ENCODE results near the gene CHD9. TPM values are rescaled to one million over a fixed set of nuclear protein-coding genes. Genes with fewer than 3 reads are reported as not detected.
A peak's percentile ranks its signal among the peaks of the same experiment; 100 is the strongest.
"Not testable (repeated sequence)": the region's sequence is repeated elsewhere in the genome, so short reads cannot be mapped to it uniquely, and the experiment has no call there.

CHD9 gene
- total RNA-seq, 1 donor from 2014 or later: 99.4 TPM

DNA sequence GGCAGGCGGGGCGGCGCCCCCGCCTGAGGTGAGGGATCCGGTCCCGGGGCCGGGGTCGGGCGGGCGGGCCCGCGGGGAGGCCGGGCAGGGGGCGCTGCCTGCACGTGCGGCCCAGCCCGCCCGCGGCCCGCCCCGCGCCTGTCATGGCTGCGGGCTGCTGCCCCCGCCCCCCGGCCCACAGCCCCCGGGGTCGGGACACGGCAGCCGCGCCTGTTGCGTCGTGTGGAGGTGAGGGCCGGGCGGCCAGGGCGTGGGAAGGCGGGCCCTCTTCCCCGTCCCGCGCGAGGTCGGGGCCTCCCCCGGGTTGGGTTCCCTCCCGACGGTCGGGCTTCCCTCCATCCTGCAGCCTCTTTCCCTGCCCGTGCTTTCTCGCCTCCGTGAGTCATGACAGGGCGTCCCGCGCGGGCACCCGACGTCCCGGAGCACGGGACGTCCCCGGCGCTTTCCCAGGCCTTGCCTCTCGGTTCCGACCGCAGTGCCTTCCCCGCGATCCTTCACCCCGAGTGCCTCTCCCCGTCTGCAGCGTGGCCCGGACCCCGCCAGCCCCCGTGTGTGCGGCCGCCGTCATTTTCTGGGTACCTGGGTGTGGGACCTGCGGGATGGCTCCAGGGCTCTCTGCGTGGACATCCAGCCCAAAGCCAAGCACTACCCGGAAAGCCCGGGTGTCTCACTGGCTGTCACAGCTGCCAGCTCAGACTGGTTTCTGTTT, 76.7 kb downstream of the CHD9 start:
- DNase-seq: peak; percentile 49

DNA sequence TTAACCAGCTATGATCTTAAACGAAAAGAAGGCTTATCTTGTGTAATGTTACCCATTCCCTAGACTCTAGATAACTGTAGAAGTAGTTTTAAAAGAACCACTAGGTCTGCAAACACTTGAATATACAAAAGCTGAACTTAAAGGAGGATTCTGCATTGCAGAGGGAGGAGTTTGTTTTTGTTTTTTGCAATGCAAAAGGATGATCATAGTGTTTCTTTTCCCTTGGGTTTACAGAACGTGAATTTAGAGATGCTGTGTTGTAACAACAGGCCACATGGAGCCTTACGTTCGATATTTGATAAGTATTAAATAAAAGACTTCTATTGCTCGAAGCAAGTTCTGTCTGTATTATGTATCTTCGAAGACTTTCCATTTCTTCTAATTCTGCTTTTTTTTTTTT, 77.6 kb downstream of the CHD9 start:
- peak; percentile 25 for DNase-seq

DNA sequence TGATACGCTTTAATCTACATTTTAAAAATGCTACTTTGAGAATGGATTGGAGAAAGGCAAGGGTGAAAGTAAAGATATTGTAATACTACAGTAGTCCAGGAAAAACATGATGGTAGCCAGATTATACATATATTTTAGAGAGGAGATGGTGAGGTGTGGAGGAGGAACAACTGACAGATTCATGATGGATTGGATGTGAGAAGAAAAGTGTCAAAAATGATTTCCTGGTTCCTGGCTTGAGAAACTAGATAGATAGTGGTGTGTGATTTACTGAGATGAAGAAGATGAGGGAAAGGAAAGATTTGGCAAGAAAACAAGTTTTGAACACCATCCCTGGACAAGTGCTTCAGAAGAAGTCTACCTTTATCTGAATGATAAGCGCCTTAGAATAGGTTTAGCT, 80.5 kb downstream of the CHD9 start:
- DNase-seq: no peak

- no peak for DNase-seq
These were observed 88.2 kb downstream of the CHD9 start for GRCh38 chr16:53142823-53143568.

- no peak for DNase-seq
These were observed 92.8 kb downstream of the CHD9 start for GRCh38 chr16:53147500-53148065.

DNA sequence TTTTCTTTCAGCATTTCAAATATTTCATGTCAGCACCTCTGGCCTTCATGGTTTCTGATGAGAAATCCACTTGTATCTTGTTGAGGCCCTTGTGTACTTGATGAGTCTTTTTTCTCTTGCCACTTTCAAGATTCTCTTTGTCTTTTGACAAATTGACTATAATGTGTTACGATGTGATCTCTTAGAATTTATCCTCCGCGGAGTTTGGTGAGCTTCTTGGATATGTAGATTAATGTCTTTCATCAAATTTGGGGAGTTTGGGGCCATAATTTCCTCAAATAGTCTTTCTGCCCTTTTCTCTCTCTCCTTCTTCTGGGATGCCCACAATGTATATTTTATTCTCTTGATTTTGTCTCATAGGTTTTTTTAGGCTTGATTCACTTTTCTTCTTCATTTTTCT, 96.0 kb downstream of the CHD9 start:
- no peak for DNase-seq

DNA sequence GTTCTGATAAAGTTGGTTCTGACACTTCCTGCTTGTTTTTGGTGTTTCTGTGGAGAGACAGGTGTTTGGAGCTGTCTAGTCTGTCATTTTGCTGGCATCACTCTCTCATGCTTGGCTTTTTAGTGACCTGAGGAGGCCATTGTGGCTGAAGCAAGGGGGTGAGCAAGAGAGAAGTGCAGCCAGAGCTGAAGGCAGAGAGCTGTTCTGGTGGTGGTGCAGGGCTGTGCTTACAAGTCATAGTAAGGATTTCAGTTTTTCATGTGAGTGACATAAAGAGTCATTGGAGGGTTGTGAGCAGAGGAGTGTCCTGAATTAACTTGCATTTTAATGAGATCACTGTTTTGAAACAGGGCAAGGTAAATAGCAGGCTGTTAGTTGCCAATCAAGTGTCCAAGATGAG, 97.5 kb downstream of the CHD9 start:
- DNase-seq: no peak

DNA sequence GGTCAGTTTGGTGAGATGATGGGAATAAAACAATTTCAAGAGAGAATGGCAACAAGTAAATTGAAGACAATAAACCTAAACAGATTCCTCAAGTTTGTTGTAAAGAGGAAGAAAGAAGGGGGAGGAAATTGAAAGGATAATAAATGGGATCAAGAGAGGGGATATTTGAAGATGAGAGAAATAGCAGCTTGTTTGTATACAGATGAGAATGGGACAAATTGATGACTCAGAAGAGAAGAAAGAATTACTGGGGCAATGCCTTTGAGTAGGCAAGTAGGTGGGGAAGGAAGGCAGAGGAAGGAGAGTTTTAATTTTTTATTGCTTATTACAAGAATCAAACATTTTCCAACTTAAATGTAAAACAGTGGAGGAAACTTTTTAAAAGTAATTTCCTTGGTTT, 98.3 kb downstream of the CHD9 start:
- no peak for DNase-seq

- no peak for DNase-seq
These were observed 99.7 kb downstream of the CHD9 start for GRCh38 chr16:53154513-53154912.

GRCh38 chr16:53156516-53156915, 101.7 kb downstream of the CHD9 start:
- DNase-seq: no peak

DNA sequence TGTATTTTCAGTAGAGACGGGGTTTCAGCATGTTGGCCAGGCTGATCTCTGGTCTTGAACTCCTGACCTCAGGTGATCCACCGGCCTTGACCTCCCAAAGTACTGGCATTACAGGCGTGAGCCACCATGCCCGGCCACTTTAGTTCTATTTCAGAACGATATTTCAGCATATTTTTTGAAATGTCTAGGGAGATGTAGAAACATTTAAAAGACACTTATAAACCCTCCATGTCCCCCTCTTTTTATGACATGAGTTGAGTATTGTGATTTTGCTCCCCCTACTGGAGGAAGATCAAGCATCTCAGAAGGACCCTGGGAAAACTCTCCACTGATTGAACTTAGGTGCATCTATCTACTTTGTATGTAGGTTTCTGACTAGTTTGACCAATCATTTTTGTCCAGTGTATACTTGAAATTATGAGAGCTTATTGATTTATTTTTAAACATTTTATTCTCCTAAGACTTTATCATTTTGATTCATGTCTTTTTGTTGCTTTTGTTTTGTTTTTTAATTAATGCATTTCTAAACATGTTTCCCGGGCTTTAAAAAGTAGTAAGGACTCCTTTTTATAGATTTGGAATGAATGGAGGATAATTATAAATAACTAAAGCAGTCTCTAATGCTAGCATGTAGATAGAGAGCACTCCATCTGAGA, 105.1 kb downstream of the CHD9 start:
- peak; percentile 52 for DNase-seq

DNA sequence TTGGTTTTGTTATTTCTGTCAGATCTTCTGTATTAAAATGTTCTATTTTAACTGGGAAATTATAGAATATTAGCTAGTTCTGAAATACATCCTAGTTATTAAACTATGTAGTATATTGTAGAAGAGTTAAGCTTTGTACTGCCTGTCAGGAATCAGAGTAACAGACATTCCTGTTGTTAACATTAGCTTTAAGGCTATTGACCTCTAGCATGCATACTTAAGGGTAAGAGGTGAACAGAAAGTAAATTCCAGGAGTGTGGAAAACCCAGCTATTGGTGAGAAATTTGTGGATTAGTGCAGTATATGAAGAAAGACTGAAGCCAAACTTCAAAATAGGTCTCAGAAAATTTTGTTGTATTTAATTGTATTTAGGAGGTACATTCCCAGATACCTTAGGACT, 111.3 kb downstream of the CHD9 start:
- DNase-seq: no peak

GRCh38 chr16:53168744-53169143, 114.0 kb downstream of the CHD9 start:
- no peak for DNase-seq

GRCh38 chr16:53172517-53172916, 117.7 kb downstream of the CHD9 start:
- DNase-seq: no peak

GRCh38 chr16:53175118-53175517, 120.3 kb downstream of the CHD9 start:
- no peak for DNase-seq

DNA sequence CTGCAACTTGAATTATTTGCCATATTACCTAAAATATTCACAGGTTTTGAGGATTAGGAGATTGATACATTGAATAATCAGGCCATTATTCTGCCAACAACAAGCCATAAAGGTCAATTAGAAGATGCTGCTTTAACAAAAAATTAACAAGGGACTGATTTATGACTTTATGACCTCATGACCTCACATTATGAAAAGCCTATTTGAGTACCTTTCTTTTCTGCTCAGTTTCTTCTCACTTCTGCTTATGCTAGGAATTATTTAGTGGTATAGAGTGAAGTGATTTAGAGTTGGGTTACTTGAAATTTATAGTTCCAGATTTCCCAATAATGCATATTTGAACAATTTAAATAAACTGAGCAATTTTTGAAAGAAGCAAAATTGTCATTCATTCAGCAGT, 121.6 kb downstream of the CHD9 start:
- no peak for DNase-seq

DNA sequence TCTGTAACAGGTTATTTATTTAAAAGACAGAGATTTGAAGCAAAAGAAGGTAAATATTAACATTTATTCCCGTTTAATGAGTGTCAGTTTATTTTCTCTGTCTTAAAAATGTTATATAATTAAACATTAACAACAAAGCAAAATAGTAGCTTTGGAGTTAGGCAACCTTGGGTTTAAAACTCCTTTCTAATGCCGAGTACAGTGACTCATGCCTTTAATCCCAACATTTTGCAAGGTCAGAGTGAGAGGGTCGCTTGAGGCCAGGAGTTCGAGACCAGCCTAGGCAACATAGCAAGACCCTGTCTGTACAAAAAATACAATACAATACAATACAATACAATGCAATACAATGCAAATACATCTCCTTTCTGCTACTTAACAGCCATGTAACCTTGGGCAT, 128.7 kb downstream of the CHD9 start:
- DNase-seq: no peak

GRCh38 chr16:53185741-53186140, 130.9 kb downstream of the CHD9 start:
- not testable (repeated sequence) for DNase-seq

GRCh38 chr16:53187775-53188174, 133.0 kb downstream of the CHD9 start:
- DNase-seq: no peak

DNA sequence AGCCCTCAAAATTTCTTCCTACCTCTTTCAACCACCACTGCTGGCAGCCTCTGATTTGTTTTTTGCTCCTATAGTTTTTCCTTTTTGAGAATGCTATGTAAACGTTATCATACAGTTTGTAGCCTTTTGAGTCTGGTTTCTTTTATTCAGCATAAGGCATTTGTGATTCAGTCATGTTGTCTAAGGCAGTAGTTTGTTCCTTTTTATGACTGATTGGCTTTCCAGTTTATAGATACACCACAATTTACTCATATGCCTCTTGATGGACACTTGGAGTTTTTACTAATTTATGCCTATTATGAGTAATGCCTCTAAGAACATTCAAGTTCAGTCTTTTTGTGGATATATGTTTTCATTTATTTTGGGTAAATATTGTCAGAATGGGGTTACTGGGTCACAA, 136.6 kb downstream of the CHD9 start:
- no peak for DNase-seq

DNA sequence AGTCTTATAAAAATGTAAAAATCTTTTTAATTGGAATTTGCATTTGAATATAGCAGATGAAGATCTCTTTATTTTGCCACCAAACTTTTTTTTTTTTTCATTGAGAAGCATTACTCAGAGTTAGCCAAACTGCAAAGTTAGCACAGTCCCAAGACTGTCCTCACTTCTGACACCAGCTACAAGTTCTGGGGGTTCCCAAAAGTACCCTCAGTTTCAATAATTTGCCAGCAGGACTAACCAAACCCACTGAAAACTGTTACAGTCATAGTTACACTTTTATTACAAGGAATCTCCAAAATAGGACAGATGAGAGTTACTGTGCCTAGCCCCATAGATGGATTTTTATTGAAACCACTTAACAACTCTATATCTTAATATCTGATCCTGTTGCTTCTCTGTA, 144.1 kb downstream of the CHD9 start:
- DNase-seq: no peak

DNA sequence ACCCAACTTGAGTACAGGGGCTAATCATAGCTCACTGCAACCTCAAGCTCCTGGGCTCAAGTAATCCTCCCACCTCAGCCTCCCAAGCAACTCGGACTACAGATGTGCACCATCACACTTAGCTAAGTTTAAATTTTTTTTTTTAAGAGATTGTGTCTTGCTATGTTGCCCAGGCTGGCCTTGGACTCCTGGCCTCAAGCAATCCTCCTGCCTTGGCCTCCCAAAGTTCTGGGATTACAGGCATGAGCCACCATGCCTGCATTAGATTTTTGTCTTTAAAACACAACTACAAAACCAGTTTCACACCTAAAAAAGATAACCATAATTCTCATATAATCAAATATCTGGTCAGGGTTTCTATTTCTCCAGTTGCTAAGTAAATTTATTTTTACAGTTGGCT, 147.1 kb downstream of the CHD9 start:
- no peak for DNase-seq

DNA sequence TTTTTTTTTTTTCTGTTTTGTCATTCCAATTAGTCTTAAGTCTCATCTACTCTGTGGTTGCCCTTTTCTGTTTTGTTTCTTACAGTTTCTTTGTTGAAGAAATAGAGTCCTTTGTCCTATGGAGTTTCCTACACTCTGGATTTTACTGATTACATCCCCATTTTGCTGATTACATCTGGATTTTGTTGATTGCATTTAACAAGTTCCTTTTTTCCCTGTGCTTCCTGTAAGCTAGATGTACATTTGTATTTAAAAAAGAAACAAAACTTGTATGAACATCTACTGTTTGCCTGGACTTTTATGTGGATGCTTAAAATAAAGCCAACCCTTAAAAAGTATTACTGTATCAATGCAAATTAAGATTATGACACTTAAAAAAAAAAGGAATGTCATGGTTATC, 147.6 kb downstream of the CHD9 start:
- no peak for DNase-seq

All from skin of body (tissue), 2 donors.